Gastrocnemius medialis (tissue), 4 donors: ENCODE results near the gene KIAA0319L. TPM values are rescaled to one million over a fixed set of nuclear protein-coding genes. Genes with fewer than 3 reads are reported as not detected.

Experiments
- ATAC-seq, 2 donors: fragments of 150-250 bp; one replicate each; pipeline ENCODE4 v1.9.1; 2016
- DNase-seq, 2 donors: peaks; one replicate each; pipeline ENCODE4 v3.0.0-alpha.2; 2019
- H3K27ac ChIP-seq, 4 donors: fragments of 200-600 bp; sonication (generic); 1 replicate in 1 of 4; 2 replicates in 3 of 4; pipeline ENCODE4 v1.5.1; 2016 to 2018; ENCODE audit warnings: mild to moderate bottlenecking in 2 of 4, moderate library complexity in 1 of 4
- H3K27me3 ChIP-seq, 3 donors: fragments of 200-600 bp; sonication (generic) in 2 of 3; 1 replicate in 1 of 3; 2 replicates in 2 of 3; pipeline versions ENCODE4 v1.5.1 to v1.6.0; 2016 to 2019; ENCODE audit warnings: mild to moderate bottlenecking in 1 of 3, moderate library complexity in 1 of 3
- H3K36me3 ChIP-seq, 2 donors: fragments of 200-600 bp; sonication (generic) in 1 of 2; one replicate each; pipeline ENCODE4 v1.5.1; 2017 to 2018
- H3K4me1 ChIP-seq, 2 donors: fragments of 200-600 bp; sonication (generic) in 1 of 2; one replicate each; pipeline ENCODE4 v1.5.1; 2016 to 2017; ENCODE audit warnings: mild to moderate bottlenecking in 2 of 2
- H3K4me3 ChIP-seq, 4 donors: fragments of 200-600 bp; sonication (generic) in 3 of 4; 1 replicate in 1 of 4; 2 replicates in 3 of 4; pipeline ENCODE4 v1.5.1; 2016 to 2019; ENCODE audit warnings: mild to moderate bottlenecking in 2 of 4
- H3K9me3 ChIP-seq, 3 donors: fragments of 200-600 bp; sonication (generic) in 2 of 3; 1 replicate in 1 of 3; 2 replicates in 2 of 3; pipeline ENCODE4 v1.5.1; 2016 to 2019
- POLR2A ChIP-seq, 2 donors: fragments of 450-650 bp; IDR thresholded peaks; one replicate each; pipeline ENCODE4 v1.6.1; 2017; ENCODE audit warnings: antibody characterized with exemption in 2 of 2, mild to moderate bottlenecking in 2 of 2, moderate library complexity in 2 of 2
- in situ Hi-C, 4 donors: fragments of 200-750 bp; cut with MboI; loops; one replicate each; pipeline versions ENCODE4 v1.15.0 to v1.8.0; 2017; ENCODE audit warnings: low sequenced_read_pairs in 4 of 4
- intact Hi-C: fragments of 100-400 bp; cut with DNase I; formaldehyde crosslinking; loops from one replicate; pipeline ENCODE4 v1.15.1; 2023; ENCODE audit warnings: low total_unique reads
- total RNA-seq, 4 donors: library from RNA; depleted of rRNA; stranded (reverse); fragments of >200 nt; gene quantifications; one replicate each; pipeline versions ENCODE4 v1.1.0 to v1.2.3, GENCODE V29; 2016
- TF ChIP-seq, protein P1 (sequence below), 5 experiments: fragments of 450-650 bp in 3 of 5; fragments of 200-600 bp in 2 of 5; sonication (generic) in 2 of 5; IDR thresholded peaks in 4 of 5; conservative IDR thresholded peaks in 1 of 5; 1 replicate in 4 of 5; 2 replicates in 1 of 5; pipeline ENCODE4 v1.5.1; 2016 to 2019; ENCODE audit warnings: antibody characterized with exemption in 5 of 5, mild to moderate bottlenecking in 3 of 5, moderate library complexity in 3 of 5

The KIAA0319L gene
- total RNA-seq, 4 donors from 2014 or later, result 44.4 to 85.0 (median 69.2) TPM

DNA sequence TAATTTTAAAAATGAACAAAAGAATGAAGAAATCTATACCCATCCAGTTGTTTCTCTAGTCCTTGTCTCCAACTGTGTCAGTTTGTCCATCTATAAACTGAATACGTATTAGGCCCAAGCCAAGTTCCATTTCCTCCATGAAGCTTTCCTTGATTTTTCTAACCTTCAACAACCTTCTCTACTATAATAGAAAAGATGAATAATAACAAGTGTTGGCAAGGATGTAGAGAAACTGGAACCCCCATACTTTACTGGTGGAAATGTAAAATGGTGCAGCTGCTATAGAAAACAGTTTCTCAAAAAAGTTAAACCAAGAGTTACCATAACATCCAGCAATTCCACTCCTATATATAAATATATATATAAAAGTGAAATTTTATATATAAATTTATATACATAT, 10.6 kb downstream of the KIAA0319L start:
- H3K4me3 ChIP-seq, result no peak overlapping the region
- no peaks in the 10 kb centered on the region for H3K9me3 ChIP-seq
- H3K27me3 ChIP-seq, result no peaks in the 10 kb centered on the region
- TF ChIP-seq POLR2A (IDR thresholded peaks at IDR 0.05), result no peak
- TF ChIP-seq, protein P1, sequence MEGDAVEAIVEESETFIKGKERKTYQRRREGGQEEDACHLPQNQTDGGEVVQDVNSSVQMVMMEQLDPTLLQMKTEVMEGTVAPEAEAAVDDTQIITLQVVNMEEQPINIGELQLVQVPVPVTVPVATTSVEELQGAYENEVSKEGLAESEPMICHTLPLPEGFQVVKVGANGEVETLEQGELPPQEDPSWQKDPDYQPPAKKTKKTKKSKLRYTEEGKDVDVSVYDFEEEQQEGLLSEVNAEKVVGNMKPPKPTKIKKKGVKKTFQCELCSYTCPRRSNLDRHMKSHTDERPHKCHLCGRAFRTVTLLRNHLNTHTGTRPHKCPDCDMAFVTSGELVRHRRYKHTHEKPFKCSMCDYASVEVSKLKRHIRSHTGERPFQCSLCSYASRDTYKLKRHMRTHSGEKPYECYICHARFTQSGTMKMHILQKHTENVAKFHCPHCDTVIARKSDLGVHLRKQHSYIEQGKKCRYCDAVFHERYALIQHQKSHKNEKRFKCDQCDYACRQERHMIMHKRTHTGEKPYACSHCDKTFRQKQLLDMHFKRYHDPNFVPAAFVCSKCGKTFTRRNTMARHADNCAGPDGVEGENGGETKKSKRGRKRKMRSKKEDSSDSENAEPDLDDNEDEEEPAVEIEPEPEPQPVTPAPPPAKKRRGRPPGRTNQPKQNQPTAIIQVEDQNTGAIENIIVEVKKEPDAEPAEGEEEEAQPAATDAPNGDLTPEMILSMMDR (IDR thresholded peaks at IDR 0.05 in 4 of 5, conservative IDR thresholded peaks at IDR 0.05 in 1 of 5), result no peak
- peaks cover 26 to 27% of the 10 kb centered on the region in 2 donors for H3K4me1 ChIP-seq
- no peak for ATAC-seq
- in situ Hi-C loops, result no loop called here
- peaks cover 0 to 2% of the 10 kb centered on the region in 2 donors for H3K36me3 ChIP-seq
- intact Hi-C loops, result no loop called here
- no peak for DNase-seq
- no peak overlapping the region for H3K27ac ChIP-seq

DNA sequence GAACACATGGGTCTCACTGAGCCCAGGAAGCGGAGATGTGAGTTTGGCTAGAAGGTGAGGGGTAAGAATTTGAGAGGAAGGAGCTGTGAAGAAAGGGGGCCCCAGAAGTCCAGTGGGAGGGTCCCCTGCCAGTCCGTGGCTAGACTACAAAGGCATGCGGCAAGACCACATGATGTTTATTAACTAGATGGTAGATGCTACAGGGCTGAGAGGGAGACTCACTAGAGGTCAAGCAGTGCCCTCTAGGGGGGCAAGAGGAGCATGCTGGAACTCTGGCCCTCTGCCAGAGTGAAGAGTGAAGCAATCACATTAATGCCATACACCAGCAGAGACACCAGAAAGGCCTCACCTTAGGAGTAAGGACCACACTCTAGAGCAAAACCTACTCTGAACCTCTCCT, 12.2 kb downstream of the KIAA0319L start:
- DNase-seq, result peak in 1 of 2 donors; percentile 67
- Histone ChIP-seq H3K4me1 (peaks cover 31 to 38% of the 10 kb centered on the region in 2 donors), H3K27ac (peak overlapping the region in 2 of 4 donors; percentile 13 to 27), H3K9me3 (no peaks in the 10 kb centered on the region), H3K27me3 (no peaks in the 10 kb centered on the region), H3K4me3 (no peak overlapping the region), H3K36me3 (no peaks in the 10 kb centered on the region)
- intact Hi-C loops (loop anchor here (1.0 kb wide), 1 partner anchor 94 kb away; no protein-coding TSS in a partner anchor), in situ Hi-C loops (no loop called here)
- peak; percentile 81 to 93 for ATAC-seq
- TF ChIP-seq POLR2A (IDR thresholded peaks at IDR 0.05), result no peak
- TF ChIP-seq, protein P1 (IDR thresholded peaks at IDR 0.05 in 4 of 5, conservative IDR thresholded peaks at IDR 0.05 in 1 of 5), result peak in 4 of 5 experiments; percentile 9 to 49 (median 30)

DNA sequence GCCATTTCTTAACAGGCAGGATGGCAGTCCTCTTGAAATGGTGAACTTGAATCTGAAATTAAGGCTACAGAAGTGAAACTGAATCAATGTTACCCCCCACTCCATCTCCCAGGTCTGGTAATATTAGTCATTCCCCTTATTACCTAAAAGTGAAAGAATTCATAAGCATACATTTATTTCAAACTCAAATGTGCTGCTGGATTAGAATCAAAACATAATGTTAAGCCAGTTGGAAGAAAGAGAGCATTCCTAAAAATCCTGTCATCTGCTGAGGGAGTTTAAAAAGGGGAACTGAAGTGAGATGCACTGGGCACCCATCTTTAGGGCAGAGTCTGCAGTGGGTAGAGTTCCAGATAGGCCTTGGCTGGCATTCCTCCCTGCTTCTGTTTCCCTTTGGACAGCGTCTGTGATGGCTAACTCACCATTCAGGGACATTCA, 17.4 kb downstream of the KIAA0319L start:
- no peaks in the 10 kb centered on the region for H3K36me3 ChIP-seq
- H3K27ac ChIP-seq, result peak overlapping the region in 1 of 4 donors; percentile 49
- in situ Hi-C loops (no loop called here), intact Hi-C loops (no loop called here)
- peaks cover 58 to 77% of the 10 kb centered on the region in 2 donors for H3K4me1 ChIP-seq
- H3K9me3 ChIP-seq, result no peaks in the 10 kb centered on the region
- DNase-seq (no peak), ATAC-seq (no peak)
- no peaks in the 10 kb centered on the region for H3K27me3 ChIP-seq
- H3K4me3 ChIP-seq, result no peak overlapping the region
- no peak for TF ChIP-seq POLR2A (IDR thresholded peaks at IDR 0.05)
- TF ChIP-seq, protein P1 (IDR thresholded peaks at IDR 0.05 in 4 of 5, conservative IDR thresholded peaks at IDR 0.05 in 1 of 5), result no peak

DNA sequence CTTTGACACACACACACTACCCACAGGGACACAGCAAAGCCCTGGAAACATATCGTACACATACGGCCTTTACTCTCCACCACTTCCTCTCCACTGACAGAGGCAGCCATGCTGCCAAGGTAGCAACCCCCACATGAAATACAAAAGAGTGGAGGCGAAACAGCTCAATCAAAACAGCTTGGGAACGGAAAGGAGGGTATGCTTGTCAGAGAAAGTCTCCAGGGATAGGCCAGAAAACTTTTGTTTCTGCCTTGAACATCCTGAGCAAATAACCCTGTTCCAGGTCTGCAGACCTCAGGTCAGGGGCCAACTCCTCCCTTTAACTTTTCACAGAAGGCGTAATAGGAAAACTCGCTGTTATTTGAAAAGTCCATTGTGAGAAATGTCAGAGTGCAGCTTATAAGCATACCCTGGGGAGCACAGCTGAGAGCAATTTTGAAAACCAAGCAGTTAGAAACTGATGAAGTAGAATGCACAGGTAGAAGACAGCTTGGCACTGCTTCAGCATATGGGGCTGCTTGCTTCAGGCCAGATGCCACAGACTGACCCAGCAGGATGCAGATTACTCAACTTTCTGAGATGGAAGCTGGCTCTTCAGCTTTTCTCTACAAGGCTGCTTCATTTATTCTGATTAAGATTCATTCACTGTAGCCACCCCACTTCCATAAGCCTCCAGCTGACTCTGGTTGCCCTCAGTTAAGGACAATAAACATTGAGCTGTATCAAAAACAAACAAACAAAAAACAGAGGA, 18.0 kb downstream of the KIAA0319L start:
- no peaks in the 10 kb centered on the region for H3K9me3 ChIP-seq
- H3K4me1 ChIP-seq, result peaks cover 55 to 75% of the 10 kb centered on the region in 2 donors
- intact Hi-C loops, result no loop called here
- TF ChIP-seq, protein P1 (IDR thresholded peaks at IDR 0.05 in 4 of 5, conservative IDR thresholded peaks at IDR 0.05 in 1 of 5), result no peak
- no peak for TF ChIP-seq POLR2A (IDR thresholded peaks at IDR 0.05)
- in situ Hi-C loops, result no loop called here
- DNase-seq (no peak), ATAC-seq (peak in 1 of 2 donors; percentile 27)
- H3K27ac ChIP-seq, result peak overlapping the region in 3 of 4 donors; percentile 30 to 49 (median 41)
- H3K27me3 ChIP-seq, result no peaks in the 10 kb centered on the region
- H3K36me3 ChIP-seq, result no peaks in the 10 kb centered on the region
- H3K4me3 ChIP-seq, result no peak overlapping the region
